Right lung (tissue), 5 donors: ENCODE measurements around the gene RASA4. TPM values are rescaled to one million over a fixed set of nuclear protein-coding genes. Genes with fewer than 3 reads are reported as not detected.
"Not testable (repeated sequence)": the region's sequence is repeated elsewhere in the genome, so short reads cannot be mapped to it uniquely, and the experiment has no call there.

Source experiments
- DNase-seq, 2 donors: peaks; one replicate each; pipeline ENCODE4 v3.0.0-alpha.2; 2013
- polyA plus RNA-seq, 5 donors: library from polyadenylated mRNA; unstranded; fragments of 120-200 nt; gene quantifications; one replicate each; pipeline versions ENCODE4 v1.2.1 to v1.2.3, GENCODE V29; 2013; ENCODE audit warnings: inconsistent platforms in 1 of 5, low replicate concordance in 1 of 5; ENCODE audit not compliant: insufficient read length in 5 of 5, insufficient read depth in 1 of 5

RASA4 gene
- polyA plus RNA-seq, 5 donors: 12.9 to 34.7 (median 29.6) TPM

GRCh38 chr7:102545288-102545687 lies 71.3 kb downstream of the RASA4 start:
- not testable (repeated sequence) for DNase-seq

GRCh38 chr7:102544372-102544771 lies 72.2 kb downstream of the RASA4 start:
- DNase-seq: not testable (repeated sequence)

GRCh38 chr7:102543596-102543995 lies 73.0 kb downstream of the RASA4 start, which contains the start of gene UPK3BL2:
UPK3BL2 (minus strand) TSS chr7:102543696; CDS start chr7:102543636, 60 bp downstream.
- not testable (repeated sequence) for DNase-seq

- not testable (repeated sequence) for DNase-seq
These were observed 73.8 kb downstream of the RASA4 start for GRCh38 chr7:102542771-102543170.

GRCh38 chr7:102542083-102542482 lies 74.5 kb downstream of the RASA4 start:
- DNase-seq: not testable (repeated sequence)

- not testable (repeated sequence) for DNase-seq
These were observed 76.0 kb downstream of the RASA4 start for GRCh38 chr7:102540604-102541003.

GRCh38 chr7:102535062-102535615 lies 81.4 kb downstream of the RASA4 start:
- not testable (repeated sequence) for DNase-seq

GRCh38 chr7:102532127-102532526 lies 84.4 kb downstream of the RASA4 start:
- not testable (repeated sequence) for DNase-seq

GRCh38 chr7:102531583-102531982 lies 85.0 kb downstream of the RASA4 start:
- not testable (repeated sequence) for DNase-seq

GRCh38 chr7:102527822-102528793 lies 88.4 kb downstream of the RASA4 start:
- not testable (repeated sequence) for DNase-seq

- not testable (repeated sequence) for DNase-seq
These were observed 89.4 kb downstream of the RASA4 start for GRCh38 chr7:102527182-102527581.

- not testable (repeated sequence) for DNase-seq
These were observed 91.8 kb downstream of the RASA4 start for GRCh38 chr7:102524803-102525202.

Other genes starting within 250 kb of the RASA4 start
- gene PRKRIP1, start 220.4 kb downstream of the RASA4 start, polyA plus RNA-seq: 10 to 100 TPM; 38.1 to 44.9 (median 42.2) TPM
- gene ORAI2, start 183.2 kb downstream of the RASA4 start, polyA plus RNA-seq: 10 to 100 TPM in 3 of 5 donors, 1 to 10 TPM in 2; 9.5 to 21.5 (median 10.5) TPM
- 10 to 100 TPM in 4 of 5 donors, 1 to 10 TPM in 1; 9.2 to 15.1 (median 11.5) TPM for gene ALKBH4, start 151.9 kb downstream of the RASA4 start, polyA plus RNA-seq
- 10 to 100 TPM; 11.6 to 24.6 (median 16.4) TPM for gene LRWD1, start 151.8 kb downstream of the RASA4 start, polyA plus RNA-seq
- gene POLR2J, start 137.8 kb downstream of the RASA4 start, polyA plus RNA-seq: 10 to 100 TPM; 22.2 to 38.5 (median 27.3) TPM
- gene RASA4B, start 99.0 kb downstream of the RASA4 start, polyA plus RNA-seq: 10 to 100 TPM in 1 of 5 donors, 1 to 10 TPM in 4; 2.4 to 12.2 (median 5.5) TPM
- gene UPK3BL2, start 73.1 kb downstream of the RASA4 start, polyA plus RNA-seq: 10 to 100 TPM; 12.7 to 19.7 (median 16.6) TPM
- 10 to 100 TPM in 1 of 5 donors, 1 to 10 TPM in 4; 2.9 to 14.3 (median 9.7) TPM for gene SPDYE2, start 65.5 kb downstream of the RASA4 start, polyA plus RNA-seq
- gene POLR2J3, start 44.2 kb downstream of the RASA4 start, polyA plus RNA-seq: 100 to 1,000 TPM in 2 of 5 donors, 10 to 100 TPM in 3; 72.1 to 109 (median 94.3) TPM
- 10 to 100 TPM; 11.3 to 41.4 (median 21.5) TPM for gene UPK3BL1, start 26.0 kb upstream of the RASA4 start, polyA plus RNA-seq
- gene SPDYE2B, start 33.6 kb upstream of the RASA4 start, polyA plus RNA-seq: 1 to 10 TPM; 1.2 to 3.1 (median 2.0) TPM
- 1 to 10 TPM in 4 of 5 donors, under 1 TPM in 1; 0.53 to 4.8 (median 2.9) TPM for gene POLR2J2, start 54.9 kb upstream of the RASA4 start, polyA plus RNA-seq
- 10 to 100 TPM in 4 of 5 donors, 1 to 10 TPM in 1; 8.2 to 14.1 (median 13.5) TPM for gene FAM185A, start 132.2 kb upstream of the RASA4 start, polyA plus RNA-seq